Measurements from ENCODE around the gene CHID1. TPM values are rescaled to one million over a fixed set of nuclear protein-coding genes. Genes with fewer than 3 reads are reported as not detected.

The CHID1 gene
- total and polyA plus RNA-seq, 2 experiments from 2014 or later, result 54.1 to 67.3 TPM

DNA sequence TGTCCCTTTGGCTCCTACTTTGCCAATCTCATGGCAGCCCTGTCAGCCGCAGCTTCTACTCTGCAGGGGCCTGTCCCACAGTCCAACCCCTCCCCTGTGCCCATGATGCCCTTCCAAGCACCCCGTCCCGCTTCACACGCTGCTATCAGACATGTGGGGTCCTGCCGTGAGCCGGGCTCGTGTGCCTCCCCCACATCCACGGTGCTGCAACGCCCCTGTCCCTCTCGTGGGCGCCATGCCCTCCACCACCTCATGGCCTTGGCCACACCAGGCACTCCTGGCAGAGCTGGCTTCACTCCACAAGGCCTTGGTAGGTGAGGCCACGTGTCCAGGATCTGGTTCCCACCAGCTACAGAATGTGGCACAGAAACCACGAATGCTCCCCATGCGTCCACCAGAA, 23.0 kb downstream of the CHID1 start:
- no peak for ATAC-seq
- no peaks in the 10 kb centered on the region for H3K9me2 ChIP-seq (ENCODE audit: insufficient read depth)
- no peaks in the 10 kb centered on the region for H3K79me2 ChIP-seq (replicated peaks; ENCODE audit: insufficient read depth)
- H3K27me3 ChIP-seq (ENCODE audit: insufficient read depth), result no peaks in the 10 kb centered on the region
- H3K4me3 ChIP-seq, result no peak overlapping the region
- 0 out of 2 replicates have a peak, but pooled peaks cover 3% of the 10 kb centered on the region for H4K20me1 ChIP-seq (replicated peaks; ENCODE audit: insufficient read depth)
- no peaks in the 10 kb centered on the region for H3K36me3 ChIP-seq (ENCODE audit: insufficient read depth)
- peaks cover 20% of the 10 kb centered on the region for H3K36me3 Mint-ChIP-seq (ENCODE audit: low read depth)
- H2AFZ ChIP-seq, result no peak overlapping the region
- H3K27ac Mint-ChIP-seq, result no peak overlapping the region
- peaks cover 3% of the 10 kb centered on the region; the same call in 2 of the 3 replicates for H3K9me3 Mint-ChIP-seq
- TF ChIP-seq, protein P1, sequence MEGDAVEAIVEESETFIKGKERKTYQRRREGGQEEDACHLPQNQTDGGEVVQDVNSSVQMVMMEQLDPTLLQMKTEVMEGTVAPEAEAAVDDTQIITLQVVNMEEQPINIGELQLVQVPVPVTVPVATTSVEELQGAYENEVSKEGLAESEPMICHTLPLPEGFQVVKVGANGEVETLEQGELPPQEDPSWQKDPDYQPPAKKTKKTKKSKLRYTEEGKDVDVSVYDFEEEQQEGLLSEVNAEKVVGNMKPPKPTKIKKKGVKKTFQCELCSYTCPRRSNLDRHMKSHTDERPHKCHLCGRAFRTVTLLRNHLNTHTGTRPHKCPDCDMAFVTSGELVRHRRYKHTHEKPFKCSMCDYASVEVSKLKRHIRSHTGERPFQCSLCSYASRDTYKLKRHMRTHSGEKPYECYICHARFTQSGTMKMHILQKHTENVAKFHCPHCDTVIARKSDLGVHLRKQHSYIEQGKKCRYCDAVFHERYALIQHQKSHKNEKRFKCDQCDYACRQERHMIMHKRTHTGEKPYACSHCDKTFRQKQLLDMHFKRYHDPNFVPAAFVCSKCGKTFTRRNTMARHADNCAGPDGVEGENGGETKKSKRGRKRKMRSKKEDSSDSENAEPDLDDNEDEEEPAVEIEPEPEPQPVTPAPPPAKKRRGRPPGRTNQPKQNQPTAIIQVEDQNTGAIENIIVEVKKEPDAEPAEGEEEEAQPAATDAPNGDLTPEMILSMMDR (conservative IDR thresholded peaks at IDR 0.05; ENCODE audit: low read depth in 2 of 2), result no peak
- TF ChIP-seq NANOG (IDR thresholded peaks at IDR 0.05; ENCODE audit: borderline replicate concordance) (no peak), CREB1 (CRISPR knock-in tag; IDR thresholded peaks at IDR 0.05; ENCODE audit: low read depth) (no peak), EZH2phosphoT487 (IDR thresholded peaks at IDR 0.05; ENCODE audit: unreplicated experiment) (no peak), EZH2 (IDR thresholded peaks at IDR 0.05; ENCODE audit: low read depth, unreplicated experiment) (no peak), JUNB (IDR thresholded peaks at IDR 0.05; ENCODE audit: unreplicated experiment) (no peak), POLR2AphosphoS5 (IDR thresholded peaks at IDR 0.05; ENCODE audit: low read depth) (no peak), ZNF114 (CRISPR knock-in tag; IDR thresholded peaks at IDR 0.05) (no peak), STAT1 (IDR thresholded peaks at IDR 0.05; ENCODE audit: unreplicated experiment) (no peak), ZNF331 (CRISPR knock-in tag; IDR thresholded peaks at IDR 0.05; ENCODE audit: low read depth) (no peak)
- TF ChIP-seq, protein P2, sequence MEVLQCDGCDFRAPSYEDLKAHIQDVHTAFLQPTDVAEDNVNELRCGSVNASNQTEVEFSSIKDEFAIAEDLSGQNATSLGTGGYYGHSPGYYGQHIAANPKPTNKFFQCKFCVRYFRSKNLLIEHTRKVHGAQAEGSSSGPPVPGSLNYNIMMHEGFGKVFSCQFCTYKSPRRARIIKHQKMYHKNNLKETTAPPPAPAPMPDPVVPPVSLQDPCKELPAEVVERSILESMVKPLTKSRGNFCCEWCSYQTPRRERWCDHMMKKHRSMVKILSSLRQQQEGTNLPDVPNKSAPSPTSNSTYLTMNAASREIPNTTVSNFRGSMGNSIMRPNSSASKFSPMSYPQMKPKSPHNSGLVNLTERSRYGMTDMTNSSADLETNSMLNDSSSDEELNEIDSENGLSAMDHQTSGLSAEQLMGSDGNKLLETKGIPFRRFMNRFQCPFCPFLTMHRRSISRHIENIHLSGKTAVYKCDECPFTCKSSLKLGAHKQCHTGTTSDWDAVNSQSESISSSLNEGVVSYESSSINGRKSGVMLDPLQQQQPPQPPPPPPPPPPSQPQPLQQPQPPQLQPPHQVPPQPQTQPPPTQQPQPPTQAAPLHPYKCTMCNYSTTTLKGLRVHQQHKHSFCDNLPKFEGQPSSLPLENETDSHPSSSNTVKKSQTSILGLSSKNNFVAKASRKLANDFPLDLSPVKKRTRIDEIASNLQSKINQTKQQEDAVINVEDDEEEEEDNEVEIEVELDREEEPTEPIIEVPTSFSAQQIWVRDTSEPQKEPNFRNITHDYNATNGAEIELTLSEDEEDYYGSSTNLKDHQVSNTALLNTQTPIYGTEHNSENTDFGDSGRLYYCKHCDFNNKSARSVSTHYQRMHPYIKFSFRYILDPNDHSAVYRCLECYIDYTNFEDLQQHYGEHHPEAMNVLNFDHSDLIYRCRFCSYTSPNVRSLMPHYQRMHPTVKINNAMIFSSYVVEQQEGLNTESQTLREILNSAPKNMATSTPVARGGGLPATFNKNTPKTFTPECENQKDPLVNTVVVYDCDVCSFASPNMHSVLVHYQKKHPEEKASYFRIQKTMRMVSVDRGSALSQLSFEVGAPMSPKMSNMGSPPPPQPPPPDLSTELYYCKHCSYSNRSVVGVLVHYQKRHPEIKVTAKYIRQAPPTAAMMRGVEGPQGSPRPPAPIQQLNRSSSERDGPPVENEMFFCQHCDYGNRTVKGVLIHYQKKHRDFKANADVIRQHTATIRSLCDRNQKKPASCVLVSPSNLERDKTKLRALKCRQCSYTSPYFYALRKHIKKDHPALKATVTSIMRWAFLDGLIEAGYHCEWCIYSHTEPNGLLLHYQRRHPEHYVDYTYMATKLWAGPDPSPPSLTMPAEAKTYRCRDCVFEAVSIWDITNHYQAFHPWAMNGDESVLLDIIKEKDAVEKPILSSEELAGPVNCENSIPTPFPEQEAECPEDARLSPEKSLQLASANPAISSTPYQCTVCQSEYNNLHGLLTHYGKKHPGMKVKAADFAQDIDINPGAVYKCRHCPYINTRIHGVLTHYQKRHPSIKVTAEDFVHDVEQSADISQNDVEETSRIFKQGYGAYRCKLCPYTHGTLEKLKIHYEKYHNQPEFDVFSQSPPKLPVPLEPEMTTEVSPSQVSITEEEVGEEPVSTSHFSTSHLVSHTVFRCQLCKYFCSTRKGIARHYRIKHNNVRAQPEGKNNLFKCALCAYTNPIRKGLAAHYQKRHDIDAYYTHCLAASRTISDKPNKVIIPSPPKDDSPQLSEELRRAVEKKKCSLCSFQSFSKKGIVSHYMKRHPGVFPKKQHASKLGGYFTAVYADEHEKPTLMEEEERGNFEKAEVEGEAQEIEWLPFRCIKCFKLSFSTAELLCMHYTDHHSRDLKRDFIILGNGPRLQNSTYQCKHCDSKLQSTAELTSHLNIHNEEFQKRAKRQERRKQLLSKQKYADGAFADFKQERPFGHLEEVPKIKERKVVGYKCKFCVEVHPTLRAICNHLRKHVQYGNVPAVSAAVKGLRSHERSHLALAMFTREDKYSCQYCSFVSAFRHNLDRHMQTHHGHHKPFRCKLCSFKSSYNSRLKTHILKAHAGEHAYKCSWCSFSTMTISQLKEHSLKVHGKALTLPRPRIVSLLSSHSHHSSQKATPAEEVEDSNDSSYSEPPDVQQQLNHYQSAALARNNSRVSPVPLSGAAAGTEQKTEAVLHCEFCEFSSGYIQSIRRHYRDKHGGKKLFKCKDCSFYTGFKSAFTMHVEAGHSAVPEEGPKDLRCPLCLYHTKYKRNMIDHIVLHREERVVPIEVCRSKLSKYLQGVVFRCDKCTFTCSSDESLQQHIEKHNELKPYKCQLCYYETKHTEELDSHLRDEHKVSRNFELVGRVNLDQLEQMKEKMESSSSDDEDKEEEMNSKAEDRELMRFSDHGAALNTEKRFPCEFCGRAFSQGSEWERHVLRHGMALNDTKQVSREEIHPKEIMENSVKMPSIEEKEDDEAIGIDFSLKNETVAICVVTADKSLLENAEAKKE (CRISPR knock-in tag; IDR thresholded peaks at IDR 0.05), result no peak
- TF ChIP-seq, protein P3, sequence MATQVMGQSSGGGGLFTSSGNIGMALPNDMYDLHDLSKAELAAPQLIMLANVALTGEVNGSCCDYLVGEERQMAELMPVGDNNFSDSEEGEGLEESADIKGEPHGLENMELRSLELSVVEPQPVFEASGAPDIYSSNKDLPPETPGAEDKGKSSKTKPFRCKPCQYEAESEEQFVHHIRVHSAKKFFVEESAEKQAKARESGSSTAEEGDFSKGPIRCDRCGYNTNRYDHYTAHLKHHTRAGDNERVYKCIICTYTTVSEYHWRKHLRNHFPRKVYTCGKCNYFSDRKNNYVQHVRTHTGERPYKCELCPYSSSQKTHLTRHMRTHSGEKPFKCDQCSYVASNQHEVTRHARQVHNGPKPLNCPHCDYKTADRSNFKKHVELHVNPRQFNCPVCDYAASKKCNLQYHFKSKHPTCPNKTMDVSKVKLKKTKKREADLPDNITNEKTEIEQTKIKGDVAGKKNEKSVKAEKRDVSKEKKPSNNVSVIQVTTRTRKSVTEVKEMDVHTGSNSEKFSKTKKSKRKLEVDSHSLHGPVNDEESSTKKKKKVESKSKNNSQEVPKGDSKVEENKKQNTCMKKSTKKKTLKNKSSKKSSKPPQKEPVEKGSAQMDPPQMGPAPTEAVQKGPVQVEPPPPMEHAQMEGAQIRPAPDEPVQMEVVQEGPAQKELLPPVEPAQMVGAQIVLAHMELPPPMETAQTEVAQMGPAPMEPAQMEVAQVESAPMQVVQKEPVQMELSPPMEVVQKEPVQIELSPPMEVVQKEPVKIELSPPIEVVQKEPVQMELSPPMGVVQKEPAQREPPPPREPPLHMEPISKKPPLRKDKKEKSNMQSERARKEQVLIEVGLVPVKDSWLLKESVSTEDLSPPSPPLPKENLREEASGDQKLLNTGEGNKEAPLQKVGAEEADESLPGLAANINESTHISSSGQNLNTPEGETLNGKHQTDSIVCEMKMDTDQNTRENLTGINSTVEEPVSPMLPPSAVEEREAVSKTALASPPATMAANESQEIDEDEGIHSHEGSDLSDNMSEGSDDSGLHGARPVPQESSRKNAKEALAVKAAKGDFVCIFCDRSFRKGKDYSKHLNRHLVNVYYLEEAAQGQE (IDR thresholded peaks at IDR 0.05; ENCODE audit: unreplicated experiment), result no peak
- TF ChIP-seq, protein P4, sequence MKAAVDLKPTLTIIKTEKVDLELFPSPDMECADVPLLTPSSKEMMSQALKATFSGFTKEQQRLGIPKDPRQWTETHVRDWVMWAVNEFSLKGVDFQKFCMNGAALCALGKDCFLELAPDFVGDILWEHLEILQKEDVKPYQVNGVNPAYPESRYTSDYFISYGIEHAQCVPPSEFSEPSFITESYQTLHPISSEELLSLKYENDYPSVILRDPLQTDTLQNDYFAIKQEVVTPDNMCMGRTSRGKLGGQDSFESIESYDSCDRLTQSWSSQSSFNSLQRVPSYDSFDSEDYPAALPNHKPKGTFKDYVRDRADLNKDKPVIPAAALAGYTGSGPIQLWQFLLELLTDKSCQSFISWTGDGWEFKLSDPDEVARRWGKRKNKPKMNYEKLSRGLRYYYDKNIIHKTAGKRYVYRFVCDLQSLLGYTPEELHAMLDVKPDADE (IDR thresholded peaks at IDR 0.05), result no peak
- peaks cover 6% of the 10 kb centered on the region for H3K4me1 Mint-ChIP-seq
- no peak overlapping the region for H3K4me2 ChIP-seq
- no peak overlapping the region for H3K27ac ChIP-seq (ENCODE audit: low read depth)
- no peak overlapping the region for H3K4me3 Mint-ChIP-seq
- H3K4me1 ChIP-seq (ENCODE audit: insufficient read depth), result no peaks in the 10 kb centered on the region; the same call in 1 of the 2 replicates
- no peak for DNase-seq (ENCODE audit: low spot score)
- peaks cover 19% of the 10 kb centered on the region for H3K27me3 Mint-ChIP-seq (ENCODE audit: insufficient read depth, low read depth, poor library complexity)
- no peaks in the 10 kb centered on the region for H3F3A ChIP-seq (replicated peaks; ENCODE audit: low read depth)

Measured in GM23338 (cell line).